Measurements from ENCODE around the gene KIAA1755. TPM values are rescaled to one million over a fixed set of nuclear protein-coding genes. Genes with fewer than 3 reads are reported as not detected.

KIAA1755 gene
- total RNA-seq, 1 experiment from 2014 or later = 0.17 TPM

DNA sequence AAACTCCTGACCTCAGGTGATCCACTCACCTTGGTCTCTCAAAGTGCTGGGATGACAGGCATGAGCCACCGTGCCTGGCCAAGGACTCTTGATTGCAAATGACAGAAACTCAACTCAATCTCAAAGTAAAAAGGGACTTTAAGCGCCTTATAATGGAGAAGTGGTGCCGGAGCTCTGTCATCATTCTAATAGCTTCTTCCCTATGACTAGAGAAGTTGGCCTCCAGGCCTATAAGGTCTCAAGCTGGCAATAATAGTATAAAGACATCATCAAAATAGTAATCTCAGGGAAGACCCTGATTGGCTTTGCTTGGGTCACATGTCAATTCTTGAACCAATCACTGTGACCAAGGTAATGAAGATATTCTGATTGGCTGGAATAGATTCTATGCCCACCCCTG is 8.5 kb upstream of the KIAA1755 start:
- no peaks in the 10 kb centered on the region for H3K4me1 Mint-ChIP-seq
- DNase-seq = no peak

More for the DNA sequence above, 8.5 kb upstream of the KIAA1755 start:
- Mint-ChIP-seq H3K4me3 (no peak overlapping the region), H3K9me3 (peaks cover 0 to 3% of the 10 kb centered on the region in 2 experiments; a peak in 1 of 5 replicates), H3K27ac (no peak overlapping the region), H3K27me3 (ENCODE audit: low read depth) (peaks cover 29% of the 10 kb centered on the region), H3K36me3 (ENCODE audit: insufficient read depth in 1 of 3, low read depth in 3 of 3) (peaks cover 0 to 2% (median 0%) of the 10 kb centered on the region in 3 experiments; a peak in 1 of 7 replicates)
- Histone ChIP-seq H3K27ac (ENCODE audit: insufficient read length, low read depth, low read length) (no peak overlapping the region), H3K27me3 (ENCODE audit: insufficient read depth, low read length) (no peaks in the 10 kb centered on the region), H2BK12ac (ENCODE audit: insufficient read length, low read depth, low read length) (no peak overlapping the region), H3K79me2 (ENCODE audit: insufficient read depth, low read length) (no peaks in the 10 kb centered on the region), H4K20me1 (ENCODE audit: control insufficient read depth, insufficient read depth, insufficient read length) (no peaks in the 10 kb centered on the region), H3K79me1 (ENCODE audit: insufficient read depth, low read depth, low read length, poor library complexity, severe bottlenecking) (no peaks in the 10 kb centered on the region), H2AK5ac (ENCODE audit: insufficient read length, low read length) (no peak overlapping the region), H2BK5ac (ENCODE audit: insufficient read length, low read length) (no peak overlapping the region), H2BK120ac (ENCODE audit: low read depth, low read length, poor library complexity, severe bottlenecking) (no peak overlapping the region), H3K23me2 (ENCODE audit: insufficient read length, low read depth, low read length, poor library complexity, severe bottlenecking) (no peaks in the 10 kb centered on the region), H3K56ac (ENCODE audit: insufficient read length, low read depth, low read length) (no peak overlapping the region), H2BK20ac (ENCODE audit: low read depth, low read length, poor library complexity, severe bottlenecking) (no peak overlapping the region), H2BK15ac (ENCODE audit: low read depth, low read length) (no peak overlapping the region), H3K9me3 (ENCODE audit: control insufficient read depth, low read depth, low read length) (no peaks in the 10 kb centered on the region), H3K4ac (ENCODE audit: low read depth, low read length) (no peak overlapping the region), H2AFZ (ENCODE audit: low read length) (no peak overlapping the region), H3T11ph (ENCODE audit: low read length) (no peak overlapping the region), H3K4me1 (ENCODE audit: insufficient read depth, low read length) (no peaks in the 10 kb centered on the region), H4K5ac (ENCODE audit: insufficient read length, low read depth, low read length) (no peak overlapping the region), H3K14ac (ENCODE audit: insufficient read depth, low read length) (no peak overlapping the region), H3K4me2 (ENCODE audit: insufficient read depth, insufficient read length, low read length) (no peak overlapping the region), H4K8ac (replicated peaks; ENCODE audit: insufficient read length, low read depth, low read length) (no peak overlapping the region), H3K23ac (ENCODE audit: insufficient read length, low read depth, low read length) (no peak overlapping the region), H3K9ac (ENCODE audit: extremely low read depth, insufficient read length, low read length) (no peak overlapping the region), H4K91ac (ENCODE audit: insufficient read length, low read depth, low read length) (no peak overlapping the region), H3K18ac (ENCODE audit: insufficient read length, low read depth, low read length) (no peak overlapping the region)
- WGBS (ENCODE audit: extremely low coverage, insufficient read length, low lambda C conversion rate) = no CpG with 5 or more reads among the region's 3 CpGs
- TF ChIP-seq, protein P1, sequence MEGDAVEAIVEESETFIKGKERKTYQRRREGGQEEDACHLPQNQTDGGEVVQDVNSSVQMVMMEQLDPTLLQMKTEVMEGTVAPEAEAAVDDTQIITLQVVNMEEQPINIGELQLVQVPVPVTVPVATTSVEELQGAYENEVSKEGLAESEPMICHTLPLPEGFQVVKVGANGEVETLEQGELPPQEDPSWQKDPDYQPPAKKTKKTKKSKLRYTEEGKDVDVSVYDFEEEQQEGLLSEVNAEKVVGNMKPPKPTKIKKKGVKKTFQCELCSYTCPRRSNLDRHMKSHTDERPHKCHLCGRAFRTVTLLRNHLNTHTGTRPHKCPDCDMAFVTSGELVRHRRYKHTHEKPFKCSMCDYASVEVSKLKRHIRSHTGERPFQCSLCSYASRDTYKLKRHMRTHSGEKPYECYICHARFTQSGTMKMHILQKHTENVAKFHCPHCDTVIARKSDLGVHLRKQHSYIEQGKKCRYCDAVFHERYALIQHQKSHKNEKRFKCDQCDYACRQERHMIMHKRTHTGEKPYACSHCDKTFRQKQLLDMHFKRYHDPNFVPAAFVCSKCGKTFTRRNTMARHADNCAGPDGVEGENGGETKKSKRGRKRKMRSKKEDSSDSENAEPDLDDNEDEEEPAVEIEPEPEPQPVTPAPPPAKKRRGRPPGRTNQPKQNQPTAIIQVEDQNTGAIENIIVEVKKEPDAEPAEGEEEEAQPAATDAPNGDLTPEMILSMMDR (conservative IDR thresholded peaks at IDR 0.05) = no peak

Measured in H9 (cell line).